ENCODE measurements around the gene BCAS3.
"Not testable (repeated sequence)": the region's sequence is repeated elsewhere in the genome, so short reads cannot be mapped to it uniquely, and the experiment has no call there.

The BCAS3 gene

GRCh38 chr17:60947543-60947942, 269.9 kb downstream of the BCAS3 start:
- DNase-seq: no peak

- DNase-seq: no peak
Measured at GRCh38 chr17:60952747-60953146, 275.1 kb downstream of the BCAS3 start.

- DNase-seq: no peak
Measured at GRCh38 chr17:60959011-60959410, 281.4 kb downstream of the BCAS3 start.

- no peak for DNase-seq
Measured at GRCh38 chr17:60959696-60960095, 282.0 kb downstream of the BCAS3 start.

GRCh38 chr17:60960398-60961065, 282.9 kb downstream of the BCAS3 start:
- DNase-seq: no peak

- DNase-seq: no peak
Measured at GRCh38 chr17:60964160-60964559, 286.5 kb downstream of the BCAS3 start.

GRCh38 chr17:60968266-60968665, 290.6 kb downstream of the BCAS3 start:
- DNase-seq: no peak

GRCh38 chr17:60969500-60970037, 291.9 kb downstream of the BCAS3 start:
- no peak for DNase-seq

- no peak for DNase-seq
Measured at GRCh38 chr17:60970741-60971140, 293.1 kb downstream of the BCAS3 start.

GRCh38 chr17:60971515-60972369, 294.1 kb downstream of the BCAS3 start:
- DNase-seq: peak; percentile 50

GRCh38 chr17:60976861-60977260, 299.2 kb downstream of the BCAS3 start:
- not testable (repeated sequence) for DNase-seq

GRCh38 chr17:60989379-60989778, 311.7 kb downstream of the BCAS3 start:
- DNase-seq: no peak

- DNase-seq: no peak
Measured at GRCh38 chr17:60989846-60990245, 312.2 kb downstream of the BCAS3 start.

- DNase-seq: no peak
Measured at GRCh38 chr17:60993497-60993896, 315.8 kb downstream of the BCAS3 start.

GRCh38 chr17:60995680-60996079, 318.0 kb downstream of the BCAS3 start:
- no peak for DNase-seq

GRCh38 chr17:61000911-61001310, 323.3 kb downstream of the BCAS3 start:
- peak; percentile 46 for DNase-seq

- DNase-seq: peak; percentile 59
Measured at GRCh38 chr17:61002316-61002736, 324.7 kb downstream of the BCAS3 start.

GRCh38 chr17:61005358-61005757, 327.7 kb downstream of the BCAS3 start:
- DNase-seq: no peak

- DNase-seq: not testable (repeated sequence)
Measured at GRCh38 chr17:61005958-61006357, 328.3 kb downstream of the BCAS3 start.

- no peak for DNase-seq
Measured at GRCh38 chr17:61007980-61008379, 330.3 kb downstream of the BCAS3 start.

GRCh38 chr17:61009663-61010062, 332.0 kb downstream of the BCAS3 start:
- DNase-seq: peak; percentile 19

GRCh38 chr17:61010661-61011170, 333.1 kb downstream of the BCAS3 start:
- DNase-seq: no peak

GRCh38 chr17:61011251-61011650, 333.6 kb downstream of the BCAS3 start:
- DNase-seq: no peak

GRCh38 chr17:61015966-61016365, 338.3 kb downstream of the BCAS3 start:
- peak; percentile 9 for DNase-seq

Measured in fibroblast of skin of right quadriceps (primary cell).